ENCODE measurements around the gene ECT2L. TPM values are rescaled to one million over a fixed set of nuclear protein-coding genes. Genes with fewer than 3 reads are reported as not detected.

The ECT2L gene
- total RNA-seq, 1 experiment from 2014 or later = not detected

DNA sequence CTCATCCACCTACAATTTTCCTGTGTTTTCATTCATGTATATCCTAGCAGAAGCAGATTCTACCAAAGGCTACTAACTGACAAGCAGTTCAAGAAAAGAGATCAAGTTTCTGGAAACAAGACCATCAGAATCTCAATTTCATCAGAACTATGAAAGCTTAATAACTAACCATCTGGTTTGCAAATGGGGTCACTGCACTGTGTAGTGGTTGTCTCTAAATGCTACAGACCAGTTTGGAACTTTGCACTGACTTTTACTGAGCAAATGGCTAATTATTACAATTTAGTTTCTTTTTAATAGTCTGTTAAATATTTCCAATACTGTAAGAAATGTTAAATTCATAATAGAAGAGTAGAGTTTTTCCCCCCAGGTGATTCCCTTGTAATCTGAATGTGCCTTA, 127.7 kb downstream of the ECT2L start:
- Histone ChIP-seq H3K56ac (ENCODE audit: insufficient read length, low read depth, low read length) (no peak overlapping the region), H3K4me2 (ENCODE audit: insufficient read depth, insufficient read length, low read length) (no peak overlapping the region), H2AFZ (ENCODE audit: low read length) (no peak overlapping the region), H2BK120ac (ENCODE audit: low read depth, low read length, poor library complexity, severe bottlenecking) (no peak overlapping the region), H3K9me3 (ENCODE audit: control insufficient read depth, low read depth, low read length) (no peaks in the 10 kb centered on the region), H4K20me1 (ENCODE audit: control insufficient read depth, insufficient read depth, insufficient read length) (no peaks in the 10 kb centered on the region), H4K5ac (ENCODE audit: insufficient read length, low read depth, low read length) (no peak overlapping the region), H3K27ac (ENCODE audit: insufficient read length, low read depth, low read length) (no peak overlapping the region), H2BK20ac (ENCODE audit: low read depth, low read length, poor library complexity, severe bottlenecking) (no peak overlapping the region), H3K79me1 (ENCODE audit: insufficient read depth, low read depth, low read length, poor library complexity, severe bottlenecking) (no peaks in the 10 kb centered on the region), H3K18ac (ENCODE audit: insufficient read length, low read depth, low read length) (no peak overlapping the region), H4K8ac (replicated peaks; ENCODE audit: insufficient read length, low read depth, low read length) (no peak overlapping the region), H2BK12ac (ENCODE audit: insufficient read length, low read depth, low read length) (no peak overlapping the region), H3K14ac (ENCODE audit: insufficient read depth, low read length) (no peak overlapping the region), H3K4me1 (ENCODE audit: insufficient read depth, low read length) (no peaks in the 10 kb centered on the region), H3K27me3 (ENCODE audit: insufficient read depth, low read length) (no peaks in the 10 kb centered on the region), H3K4ac (ENCODE audit: low read depth, low read length) (no peak overlapping the region), H3K23ac (ENCODE audit: insufficient read length, low read depth, low read length) (no peak overlapping the region), H2AK5ac (ENCODE audit: insufficient read length, low read length) (no peak overlapping the region), H3K9ac (ENCODE audit: extremely low read depth, insufficient read length, low read length) (no peak overlapping the region), H3T11ph (ENCODE audit: low read length) (no peak overlapping the region), H2BK5ac (ENCODE audit: insufficient read length, low read length) (no peak overlapping the region), H3K79me2 (ENCODE audit: insufficient read depth, low read length) (no peaks in the 10 kb centered on the region), H2BK15ac (ENCODE audit: low read depth, low read length) (no peak overlapping the region), H3K23me2 (ENCODE audit: insufficient read length, low read depth, low read length, poor library complexity, severe bottlenecking) (no peaks in the 10 kb centered on the region), H4K91ac (ENCODE audit: insufficient read length, low read depth, low read length) (no peak overlapping the region)
- Mint-ChIP-seq H3K27me3 (ENCODE audit: low read depth) (no peaks in the 10 kb centered on the region), H3K36me3 (ENCODE audit: insufficient read depth in 1 of 3, low read depth in 3 of 3) (peaks cover 3 to 24% (median 22%) of the 10 kb centered on the region in 3 experiments; a peak in 5 of 7 replicates), H3K4me1 (peaks cover 3 to 5% of the 10 kb centered on the region in 2 experiments), H3K9me3 (no peaks in the 10 kb centered on the region), H3K4me3 (no peak overlapping the region), H3K27ac (peak overlapping the region in 1 of 3 experiments; percentile 19; a peak in 1 of 7 replicates)
- DNase-seq = no peak
- TF ChIP-seq, protein P1, sequence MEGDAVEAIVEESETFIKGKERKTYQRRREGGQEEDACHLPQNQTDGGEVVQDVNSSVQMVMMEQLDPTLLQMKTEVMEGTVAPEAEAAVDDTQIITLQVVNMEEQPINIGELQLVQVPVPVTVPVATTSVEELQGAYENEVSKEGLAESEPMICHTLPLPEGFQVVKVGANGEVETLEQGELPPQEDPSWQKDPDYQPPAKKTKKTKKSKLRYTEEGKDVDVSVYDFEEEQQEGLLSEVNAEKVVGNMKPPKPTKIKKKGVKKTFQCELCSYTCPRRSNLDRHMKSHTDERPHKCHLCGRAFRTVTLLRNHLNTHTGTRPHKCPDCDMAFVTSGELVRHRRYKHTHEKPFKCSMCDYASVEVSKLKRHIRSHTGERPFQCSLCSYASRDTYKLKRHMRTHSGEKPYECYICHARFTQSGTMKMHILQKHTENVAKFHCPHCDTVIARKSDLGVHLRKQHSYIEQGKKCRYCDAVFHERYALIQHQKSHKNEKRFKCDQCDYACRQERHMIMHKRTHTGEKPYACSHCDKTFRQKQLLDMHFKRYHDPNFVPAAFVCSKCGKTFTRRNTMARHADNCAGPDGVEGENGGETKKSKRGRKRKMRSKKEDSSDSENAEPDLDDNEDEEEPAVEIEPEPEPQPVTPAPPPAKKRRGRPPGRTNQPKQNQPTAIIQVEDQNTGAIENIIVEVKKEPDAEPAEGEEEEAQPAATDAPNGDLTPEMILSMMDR (conservative IDR thresholded peaks at IDR 0.05) = no peak
